ENCODE results near the gene CNOT2.

The CNOT2 gene

GRCh38 chr12:70264067-70264867 lies 21.0 kb downstream of the CNOT2 start:
- no peak overlapping the region for H2BK15ac ChIP-seq (replicated peaks; ENCODE audit: low read depth)
- DNase-seq, result no peak
- H3K56ac ChIP-seq (ENCODE audit: low read length), result peak overlapping the region; percentile 31
- H3K4me2 ChIP-seq (ENCODE audit: low read length), result no peak overlapping the region
- no peak overlapping the region for H3K9ac ChIP-seq (ENCODE audit: low read length)
- no peaks in the 10 kb centered on the region for H3K36me3 ChIP-seq (ENCODE audit: control insufficient read depth, insufficient read depth, low read length)
- H2BK5ac ChIP-seq (ENCODE audit: low read length), result no peak overlapping the region
- no peak overlapping the region for H3K23ac ChIP-seq (ENCODE audit: low read length)
- peaks cover 5% of the 10 kb centered on the region for H3K79me1 ChIP-seq (ENCODE audit: low read length)
- peaks cover 62% of the 10 kb centered on the region for H3K79me2 ChIP-seq (ENCODE audit: control insufficient read depth, insufficient read depth, low read length)
- H4K5ac ChIP-seq (ENCODE audit: low read length), result no peak overlapping the region
- no peak overlapping the region for H4K8ac ChIP-seq (ENCODE audit: low read depth, low read length)
- no peak overlapping the region for H3K18ac ChIP-seq (ENCODE audit: low read length)
- no peak overlapping the region for H2AK5ac ChIP-seq (ENCODE audit: low read length)
- peaks cover 2% of the 10 kb centered on the region for H3K4me1 ChIP-seq (ENCODE audit: control insufficient read depth, low read depth, low read length)
- no peak overlapping the region for H3K27ac ChIP-seq (ENCODE audit: low read depth, low read length)
- H2BK120ac ChIP-seq (ENCODE audit: low read depth, low read length), result no peak overlapping the region
- no peak overlapping the region for H3K4me3 ChIP-seq (ENCODE audit: low read length)
- no CpG with 5 or more reads among the region's 6 CpGs for WGBS (ENCODE audit: extremely low coverage, insufficient coverage, low lambda C conversion rate)
- no peak overlapping the region for H3K4ac ChIP-seq (ENCODE audit: low read depth, low read length)
- H3K27me3 ChIP-seq (ENCODE audit: insufficient read depth, low read length, poor library complexity), result no peaks in the 10 kb centered on the region

GRCh38 chr12:70265132-70265531 lies 21.9 kb downstream of the CNOT2 start:
- H3K36me3 ChIP-seq (ENCODE audit: control insufficient read depth, insufficient read depth, low read length), result no peaks in the 10 kb centered on the region
- H3K23ac ChIP-seq (ENCODE audit: low read length), result no peak overlapping the region
- H3K56ac ChIP-seq (ENCODE audit: low read length), result no peak overlapping the region

DNA sequence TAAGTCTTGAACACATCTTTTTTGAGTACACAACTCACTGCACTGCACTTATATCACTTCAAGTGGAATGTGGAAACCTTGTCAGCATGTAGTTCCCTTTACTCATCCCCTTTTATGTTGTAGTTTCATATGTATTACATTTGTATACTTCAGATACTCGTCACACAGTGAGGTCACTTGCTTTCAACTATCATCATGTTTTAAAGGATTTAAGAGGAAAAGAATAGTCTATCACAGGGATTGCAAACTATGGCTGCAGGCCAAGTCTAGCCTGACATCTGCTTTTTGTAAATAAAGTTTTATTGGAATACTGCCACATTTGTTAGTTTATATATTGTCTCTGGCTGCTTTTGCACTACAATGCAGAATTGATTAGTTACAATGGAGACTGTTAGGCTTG lies 24.3 kb downstream of the CNOT2 start:
- Histone ChIP-seq H3K27ac (ENCODE audit: low read depth, low read length) (no peak overlapping the region), H2BK15ac (replicated peaks; ENCODE audit: low read depth) (no peak overlapping the region), H3K4me3 (ENCODE audit: low read length) (no peak overlapping the region), H3K18ac (ENCODE audit: low read length) (no peak overlapping the region), H2BK5ac (ENCODE audit: low read length) (no peak overlapping the region), H3K4me1 (ENCODE audit: control insufficient read depth, low read depth, low read length) (peaks cover 2% of the 10 kb centered on the region), H3K4ac (ENCODE audit: low read depth, low read length) (no peak overlapping the region), H3K23ac (ENCODE audit: low read length) (no peak overlapping the region), H3K27me3 (ENCODE audit: insufficient read depth, low read length, poor library complexity) (no peaks in the 10 kb centered on the region), H3K79me2 (ENCODE audit: control insufficient read depth, insufficient read depth, low read length) (peaks cover 61% of the 10 kb centered on the region), H3K9ac (ENCODE audit: low read length) (no peak overlapping the region), H2BK120ac (ENCODE audit: low read depth, low read length) (no peak overlapping the region), H3K36me3 (ENCODE audit: control insufficient read depth, insufficient read depth, low read length) (no peaks in the 10 kb centered on the region), H4K5ac (ENCODE audit: low read length) (no peak overlapping the region), H3K4me2 (ENCODE audit: low read length) (no peak overlapping the region), H3K56ac (ENCODE audit: low read length) (no peak overlapping the region), H2AK5ac (ENCODE audit: low read length) (no peak overlapping the region), H4K8ac (ENCODE audit: low read depth, low read length) (no peak overlapping the region), H3K79me1 (ENCODE audit: low read length) (peaks cover 6% of the 10 kb centered on the region)
- no CpG with 5 or more reads among the region's 1 CpG for WGBS (ENCODE audit: extremely low coverage, insufficient coverage, low lambda C conversion rate)
- DNase-seq, result no peak

More at GRCh38 chr12:70265132-70265531, 21.9 kb downstream of the CNOT2 start:
- Histone ChIP-seq H3K27ac (ENCODE audit: low read depth, low read length) (no peak overlapping the region), H2BK5ac (ENCODE audit: low read length) (no peak overlapping the region), H3K4me3 (ENCODE audit: low read length) (no peak overlapping the region), H3K4me2 (ENCODE audit: low read length) (no peak overlapping the region), H2AK5ac (ENCODE audit: low read length) (no peak overlapping the region), H2BK120ac (ENCODE audit: low read depth, low read length) (no peak overlapping the region), H4K8ac (ENCODE audit: low read depth, low read length) (no peak overlapping the region), H3K79me2 (ENCODE audit: control insufficient read depth, insufficient read depth, low read length) (peaks cover 57% of the 10 kb centered on the region), H3K79me1 (ENCODE audit: low read length) (peaks cover 5% of the 10 kb centered on the region), H4K5ac (ENCODE audit: low read length) (no peak overlapping the region), H3K4ac (ENCODE audit: low read depth, low read length) (no peak overlapping the region), H3K4me1 (ENCODE audit: control insufficient read depth, low read depth, low read length) (peaks cover 2% of the 10 kb centered on the region), H2BK15ac (replicated peaks; ENCODE audit: low read depth) (no peak overlapping the region), H3K27me3 (ENCODE audit: insufficient read depth, low read length, poor library complexity) (no peaks in the 10 kb centered on the region), H3K18ac (ENCODE audit: low read length) (no peak overlapping the region), H3K9ac (ENCODE audit: low read length) (no peak overlapping the region)
- no CpG with 5 or more reads among the region's 1 CpG for WGBS (ENCODE audit: extremely low coverage, insufficient coverage, low lambda C conversion rate)
- no peak for DNase-seq

GRCh38 chr12:70268972-70269371 lies 25.7 kb downstream of the CNOT2 start:
- H3K79me1 ChIP-seq (ENCODE audit: low read length), result peaks cover 5% of the 10 kb centered on the region
- WGBS (ENCODE audit: extremely low coverage, insufficient coverage, low lambda C conversion rate), result no CpG with 5 or more reads among the region's 2 CpGs
- H3K9ac ChIP-seq (ENCODE audit: low read length), result no peak overlapping the region
- H3K18ac ChIP-seq (ENCODE audit: low read length), result no peak overlapping the region
- no peak overlapping the region for H2AK5ac ChIP-seq (ENCODE audit: low read length)
- H3K4me3 ChIP-seq (ENCODE audit: low read length), result no peak overlapping the region
- H3K36me3 ChIP-seq (ENCODE audit: control insufficient read depth, insufficient read depth, low read length), result no peaks in the 10 kb centered on the region
- DNase-seq, result no peak
- H3K4ac ChIP-seq (ENCODE audit: low read depth, low read length), result no peak overlapping the region
- no peak overlapping the region for H2BK5ac ChIP-seq (ENCODE audit: low read length)
- H2BK15ac ChIP-seq (replicated peaks; ENCODE audit: low read depth), result no peak overlapping the region
- no peak overlapping the region for H4K5ac ChIP-seq (ENCODE audit: low read length)
- no peak overlapping the region for H3K56ac ChIP-seq (ENCODE audit: low read length)
- H3K4me1 ChIP-seq (ENCODE audit: control insufficient read depth, low read depth, low read length), result no peaks in the 10 kb centered on the region
- H2BK120ac ChIP-seq (ENCODE audit: low read depth, low read length), result no peak overlapping the region
- H3K79me2 ChIP-seq (ENCODE audit: control insufficient read depth, insufficient read depth, low read length), result peaks cover 61% of the 10 kb centered on the region
- H3K23ac ChIP-seq (ENCODE audit: low read length), result no peak overlapping the region
- no peak overlapping the region for H3K27ac ChIP-seq (ENCODE audit: low read depth, low read length)
- H3K27me3 ChIP-seq (ENCODE audit: insufficient read depth, low read length, poor library complexity), result no peaks in the 10 kb centered on the region
- no peak overlapping the region for H4K8ac ChIP-seq (ENCODE audit: low read depth, low read length)
- H3K4me2 ChIP-seq (ENCODE audit: low read length), result no peak overlapping the region

DNA sequence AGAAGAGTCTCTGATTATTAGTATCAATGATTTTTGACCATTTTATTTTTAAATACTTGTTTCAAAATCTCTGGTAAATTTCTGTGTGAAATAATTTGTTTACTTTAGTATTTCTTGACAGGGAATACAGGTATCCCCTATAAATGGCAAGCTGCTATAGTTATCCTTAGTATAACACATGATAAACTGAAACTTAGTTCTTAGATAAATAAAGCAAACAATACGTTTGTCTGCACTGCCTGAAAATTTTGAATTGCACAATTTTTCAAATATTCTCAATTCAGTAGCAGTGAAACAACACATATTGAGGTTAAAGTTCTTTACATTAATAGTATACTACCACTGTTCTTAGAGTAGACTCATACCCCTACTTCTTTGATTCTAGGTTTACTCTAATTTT lies 26.9 kb downstream of the CNOT2 start:
- Histone ChIP-seq H3K79me1 (ENCODE audit: low read length) (peaks cover 5% of the 10 kb centered on the region), H4K5ac (ENCODE audit: low read length) (no peak overlapping the region), H4K8ac (ENCODE audit: low read depth, low read length) (no peak overlapping the region), H3K18ac (ENCODE audit: low read length) (no peak overlapping the region), H3K27me3 (ENCODE audit: insufficient read depth, low read length, poor library complexity) (no peaks in the 10 kb centered on the region), H3K36me3 (ENCODE audit: control insufficient read depth, insufficient read depth, low read length) (no peaks in the 10 kb centered on the region), H2AK5ac (ENCODE audit: low read length) (no peak overlapping the region), H3K9ac (ENCODE audit: low read length) (no peak overlapping the region), H3K79me2 (ENCODE audit: control insufficient read depth, insufficient read depth, low read length) (peaks cover 59% of the 10 kb centered on the region), H3K56ac (ENCODE audit: low read length) (no peak overlapping the region), H3K4ac (ENCODE audit: low read depth, low read length) (no peak overlapping the region), H2BK5ac (ENCODE audit: low read length) (no peak overlapping the region), H3K23ac (ENCODE audit: low read length) (no peak overlapping the region), H3K4me3 (ENCODE audit: low read length) (no peak overlapping the region), H3K4me1 (ENCODE audit: control insufficient read depth, low read depth, low read length) (no peaks in the 10 kb centered on the region), H2BK120ac (ENCODE audit: low read depth, low read length) (no peak overlapping the region), H3K27ac (ENCODE audit: low read depth, low read length) (no peak overlapping the region), H3K4me2 (ENCODE audit: low read length) (no peak overlapping the region), H2BK15ac (replicated peaks; ENCODE audit: low read depth) (no peak overlapping the region)
- no peak for DNase-seq
- no CpG with 5 or more reads among the region's 1 CpG for WGBS (ENCODE audit: extremely low coverage, insufficient coverage, low lambda C conversion rate)

DNA sequence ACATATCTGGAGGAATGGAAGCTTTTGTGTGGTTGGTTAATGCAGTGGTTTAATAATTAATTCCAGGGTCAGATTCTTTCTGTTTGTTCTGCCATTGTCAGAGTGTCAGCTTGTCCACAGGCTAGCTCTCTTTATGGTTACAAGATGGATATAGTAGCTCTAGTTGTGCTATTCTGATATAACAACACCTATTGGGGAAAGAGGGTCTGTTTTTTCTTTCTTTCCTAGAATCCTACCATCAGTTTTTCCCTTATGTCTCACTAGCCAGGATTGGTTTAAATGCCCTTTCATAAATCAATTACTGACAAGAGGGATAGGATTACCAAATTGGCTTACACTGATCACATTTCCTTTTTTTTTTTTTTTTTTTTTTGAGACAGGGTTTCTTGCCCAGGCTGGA lies 27.8 kb downstream of the CNOT2 start:
- Histone ChIP-seq H3K4me2 (ENCODE audit: low read length) (no peak overlapping the region), H4K8ac (ENCODE audit: low read depth, low read length) (no peak overlapping the region), H3K27me3 (ENCODE audit: insufficient read depth, low read length, poor library complexity) (no peaks in the 10 kb centered on the region), H3K23ac (ENCODE audit: low read length) (no peak overlapping the region), H3K18ac (ENCODE audit: low read length) (no peak overlapping the region), H3K56ac (ENCODE audit: low read length) (no peak overlapping the region), H4K5ac (ENCODE audit: low read length) (no peak overlapping the region), H2BK5ac (ENCODE audit: low read length) (no peak overlapping the region), H3K27ac (ENCODE audit: low read depth, low read length) (no peak overlapping the region), H2BK120ac (ENCODE audit: low read depth, low read length) (no peak overlapping the region), H3K9ac (ENCODE audit: low read length) (no peak overlapping the region), H2AK5ac (ENCODE audit: low read length) (no peak overlapping the region), H3K79me2 (ENCODE audit: control insufficient read depth, insufficient read depth, low read length) (peaks cover 62% of the 10 kb centered on the region), H3K4me3 (ENCODE audit: low read length) (no peak overlapping the region), H3K36me3 (ENCODE audit: control insufficient read depth, insufficient read depth, low read length) (no peaks in the 10 kb centered on the region), H2BK15ac (replicated peaks; ENCODE audit: low read depth) (no peak overlapping the region), H3K4me1 (ENCODE audit: control insufficient read depth, low read depth, low read length) (no peaks in the 10 kb centered on the region), H3K79me1 (ENCODE audit: low read length) (peaks cover 5% of the 10 kb centered on the region), H3K4ac (ENCODE audit: low read depth, low read length) (no peak overlapping the region)
- DNase-seq, result no peak

All from mesendoderm (in vitro differentiated cells).